Astrocyte (in vitro differentiated cells and primary cell): ENCODE measurements around the gene CLCA4. TPM values are rescaled to one million over a fixed set of nuclear protein-coding genes. Genes with fewer than 3 reads are reported as not detected.

Source experiments
- DNase-seq: peaks from one replicate; pipeline ENCODE4 v3.0.0-alpha.2; 2010; ENCODE audit warnings: low read depth
- FAIRE-seq: peaks from 2 replicates; lab custom pipeline; 2011; peaks lifted over from hg19 to GRCh38; lab: Jason Lieb, UNC
- H2AFZ ChIP-seq: 2 replicates; pipeline ENCODE4 v1.6.0; 2012; ENCODE audit warnings: low read depth, low read length, inconsistent platforms
- H3K27ac ChIP-seq: 2 replicates; pipeline ENCODE4 v1.5.1; 2011; ENCODE audit warnings: low read depth, low read length, inconsistent platforms
- H3K27me3 ChIP-seq: 2 replicates; pipeline ENCODE4 v1.6.0; 2011; ENCODE audit warnings: low read length, inconsistent platforms; ENCODE audit not compliant: insufficient read depth
- H3K36me3 ChIP-seq: 2 replicates; pipeline ENCODE4 v1.5.1; 2011; ENCODE audit warnings: low read length, inconsistent platforms; ENCODE audit not compliant: insufficient read depth
- H3K4me1 ChIP-seq: 2 replicates; pipeline ENCODE4 v1.5.1; 2011; ENCODE audit warnings: low read length, inconsistent platforms; ENCODE audit not compliant: insufficient read depth
- H3K4me2 ChIP-seq: 2 replicates; pipeline ENCODE4 v1.6.0; 2012; ENCODE audit warnings: low read length, inconsistent platforms
- H3K4me3 ChIP-seq: 2 replicates; pipeline ENCODE4 v1.5.1; 2011; ENCODE audit warnings: low read depth, mild to moderate bottlenecking, low read length, inconsistent platforms; ENCODE audit not compliant: insufficient read depth
- H3K79me2 ChIP-seq: 2 replicates; pipeline ENCODE4 v1.6.0; 2012; ENCODE audit warnings: mild to moderate bottlenecking, low read length, inconsistent platforms; ENCODE audit not compliant: insufficient read depth
- H3K9ac ChIP-seq: 2 replicates; pipeline ENCODE4 v1.6.0; 2012; ENCODE audit warnings: mild to moderate bottlenecking, low read length, inconsistent platforms
- H3K9me3 ChIP-seq: 2 replicates; pipeline ENCODE4 v1.5.1; 2012; ENCODE audit warnings: low read depth, mild to moderate bottlenecking, low read length, inconsistent platforms; ENCODE audit not compliant: insufficient read depth
- H4K20me1 ChIP-seq: 2 replicates; pipeline ENCODE4 v1.6.0; 2012; ENCODE audit warnings: low read length, inconsistent platforms; ENCODE audit not compliant: insufficient read depth
- H3K27ac Mint-ChIP-seq: one replicate; pipeline ENCODE4 v1.8.0; 2021; ENCODE audit warnings: mild to moderate bottlenecking, mixed read lengths; ENCODE audit not compliant: unreplicated experiment
- H3K27me3 Mint-ChIP-seq: one replicate; pipeline ENCODE4 v1.8.0; 2021; ENCODE audit warnings: low read depth, mixed read lengths; ENCODE audit not compliant: unreplicated experiment
- H3K36me3 Mint-ChIP-seq: one replicate; pipeline ENCODE4 v1.8.0; 2021; ENCODE audit warnings: low read depth, mixed read lengths; ENCODE audit not compliant: unreplicated experiment
- H3K4me1 Mint-ChIP-seq: one replicate; pipeline ENCODE4 v1.8.0; 2021; ENCODE audit warnings: low read depth, mixed read lengths; ENCODE audit not compliant: unreplicated experiment
- H3K4me3 Mint-ChIP-seq: one replicate; pipeline ENCODE4 v1.8.0; 2021; ENCODE audit warnings: mild to moderate bottlenecking, moderate library complexity, mixed read lengths; ENCODE audit not compliant: unreplicated experiment
- H3K9me3 Mint-ChIP-seq: one replicate; pipeline ENCODE4 v1.8.0; 2021; ENCODE audit warnings: mild to moderate bottlenecking, mixed read lengths; ENCODE audit not compliant: unreplicated experiment
- CTCF ChIP-seq: IDR thresholded peaks from 2 replicates; pipeline ENCODE4 v1.5.1; 2011; ENCODE audit warnings: low read depth, mild to moderate bottlenecking, inconsistent platforms, low read length, moderate library complexity; ENCODE audit not compliant: insufficient read depth
- EZH2 ChIP-seq: IDR thresholded peaks from 2 replicates; pipeline ENCODE4 v1.6.1; 2012; ENCODE audit warnings: mild to moderate bottlenecking, low read length, inconsistent platforms; ENCODE audit not compliant: insufficient read depth
- total RNA-seq: library from RNA; stranded (reverse); gene quantifications from 2 replicates; pipeline ENCODE4 v1.2.1, GENCODE V29; 2021

CLCA4 gene
- total RNA-seq, 1 donor from 2014 or later = not detected

GRCh38 chr1:86523670-86524354 lies 23.1 kb upstream of the CLCA4 start:
- no peak for DNase-seq
- H3K4me2 ChIP-seq = no peak overlapping the region
- no peaks in the 10 kb centered on the region for H3K9me3 Mint-ChIP-seq
- no peaks in the 10 kb centered on the region for H3K27me3 ChIP-seq
- H3K4me1 Mint-ChIP-seq = no peaks in the 10 kb centered on the region
- H4K20me1 ChIP-seq = no peaks in the 10 kb centered on the region
- no peaks in the 10 kb centered on the region for H3K36me3 Mint-ChIP-seq
- H3K27ac ChIP-seq = no peak overlapping the region
- TF ChIP-seq EZH2 (no peak), CTCF (no peak)
- no peak overlapping the region for H2AFZ ChIP-seq
- H3K9me3 ChIP-seq = no peaks in the 10 kb centered on the region
- no peaks in the 10 kb centered on the region for H3K79me2 ChIP-seq
- no peaks in the 10 kb centered on the region for H3K36me3 ChIP-seq
- no peaks in the 10 kb centered on the region for H3K4me1 ChIP-seq
- no peak overlapping the region for H3K4me3 ChIP-seq
- no peaks in the 10 kb centered on the region for H3K27me3 Mint-ChIP-seq
- H3K9ac ChIP-seq = no peak overlapping the region
- FAIRE-seq = no peak
- H3K4me3 Mint-ChIP-seq = no peak overlapping the region
- H3K27ac Mint-ChIP-seq = no peak overlapping the region

GRCh38 chr1:86527306-86527705 lies 19.6 kb upstream of the CLCA4 start:
- no peaks in the 10 kb centered on the region for H4K20me1 ChIP-seq
- TF ChIP-seq CTCF (no peak), EZH2 (no peak)
- no peak overlapping the region for H3K27ac ChIP-seq
- no peak overlapping the region for H3K9ac ChIP-seq
- H3K4me3 ChIP-seq = no peak overlapping the region
- no peak overlapping the region for H3K4me2 ChIP-seq
- H3K9me3 ChIP-seq = no peaks in the 10 kb centered on the region
- Mint-ChIP-seq H3K27me3 (no peaks in the 10 kb centered on the region), H3K9me3 (no peaks in the 10 kb centered on the region), H3K4me3 (no peak overlapping the region), H3K36me3 (no peaks in the 10 kb centered on the region), H3K4me1 (no peaks in the 10 kb centered on the region), H3K27ac (no peak overlapping the region)
- FAIRE-seq (no peak), DNase-seq (no peak)
- H3K79me2 ChIP-seq = no peaks in the 10 kb centered on the region
- no peak overlapping the region for H2AFZ ChIP-seq
- H3K4me1 ChIP-seq = no peaks in the 10 kb centered on the region
- no peaks in the 10 kb centered on the region for H3K27me3 ChIP-seq
- no peaks in the 10 kb centered on the region for H3K36me3 ChIP-seq

DNA sequence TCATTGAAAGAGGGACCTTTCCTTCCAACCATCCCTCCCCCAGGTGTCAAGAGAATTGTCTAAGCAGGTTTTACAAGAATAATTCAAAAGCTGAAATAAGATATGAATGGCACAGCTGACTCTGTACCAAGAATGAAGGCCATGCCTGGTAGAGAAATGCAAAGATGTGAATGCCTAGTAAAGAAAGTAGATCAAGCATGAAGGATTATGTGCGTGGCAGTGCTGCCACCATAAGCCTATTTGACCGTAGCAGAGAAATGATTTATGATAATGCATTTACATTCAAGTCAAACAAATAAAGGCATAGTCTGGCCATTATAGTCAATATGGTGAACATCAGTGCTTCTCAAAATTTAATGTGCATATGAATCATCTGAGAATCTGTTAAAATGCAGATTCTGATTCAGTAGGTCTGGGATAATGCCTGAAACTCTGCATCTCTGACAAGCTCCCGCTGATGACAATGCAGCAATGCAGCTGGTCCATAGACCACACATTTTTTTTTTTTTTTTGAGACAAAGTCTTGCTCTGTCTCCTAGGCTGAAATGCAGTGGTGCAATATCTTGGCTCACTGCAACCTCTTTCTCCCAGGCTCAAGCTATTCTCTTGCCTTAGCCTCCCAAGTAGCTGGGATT lies 16.6 kb upstream of the CLCA4 start:
- no peak for TF ChIP-seq CTCF
- TF ChIP-seq EZH2 = no peak
- no peak for FAIRE-seq
- Mint-ChIP-seq H3K27me3 (no peaks in the 10 kb centered on the region), H3K4me1 (no peaks in the 10 kb centered on the region), H3K4me3 (no peak overlapping the region), H3K27ac (no peak overlapping the region), H3K9me3 (no peaks in the 10 kb centered on the region), H3K36me3 (no peaks in the 10 kb centered on the region)
- no peak overlapping the region for H2AFZ ChIP-seq
- no peak for DNase-seq
- H3K9ac ChIP-seq = no peak overlapping the region
- H3K27me3 ChIP-seq = no peaks in the 10 kb centered on the region
- H4K20me1 ChIP-seq = no peaks in the 10 kb centered on the region
- no peak overlapping the region for H3K27ac ChIP-seq
- no peak overlapping the region for H3K4me3 ChIP-seq
- no peak overlapping the region for H3K4me2 ChIP-seq
- H3K9me3 ChIP-seq = no peaks in the 10 kb centered on the region
- H3K36me3 ChIP-seq = no peaks in the 10 kb centered on the region
- no peaks in the 10 kb centered on the region for H3K79me2 ChIP-seq
- H3K4me1 ChIP-seq = no peaks in the 10 kb centered on the region
